MM.1S (cell line): ENCODE measurements around the gene FKBP2.

Experiments
- DNase-seq: peaks from one replicate; pipeline ENCODE4 v3.0.0-alpha.2; 2015
- H2AFZ ChIP-seq: fragments of 300-600 bp; sonication (generic); 2 replicates; pipeline ENCODE4 v1.6.0; 2016; ENCODE audit warnings: antibody characterized with exemption, low read length
- H3F3A ChIP-seq: fragments of 300-600 bp; sonication (generic); 2 replicates; pipeline ENCODE4 v1.6.1; 2016; ENCODE audit warnings: mild to moderate bottlenecking, antibody characterized with exemption, low read length, moderate library complexity, mixed read lengths; ENCODE audit not compliant: insufficient read depth
- H3K27ac ChIP-seq: fragments of 300-600 bp; sonication (generic); 2 replicates; pipeline ENCODE4 v1.5.1; 2016; ENCODE audit warnings: mild to moderate bottlenecking, low read length
- H3K27me3 ChIP-seq: fragments of 300-600 bp; sonication (generic); replicated peaks from 2 replicates; pipeline ENCODE4 v1.6.0; 2016; ENCODE audit warnings: low read length; ENCODE audit not compliant: insufficient read depth
- H3K36me3 ChIP-seq: fragments of 300-600 bp; sonication (generic); replicated peaks from 2 replicates; pipeline ENCODE4 v1.6.1; 2016; ENCODE audit warnings: mild to moderate bottlenecking, low read length, mixed read lengths; ENCODE audit not compliant: insufficient read depth
- H3K4me1 ChIP-seq: fragments of 300-600 bp; sonication (generic); 2 replicates; pipeline ENCODE4 v1.6.1; 2016; ENCODE audit warnings: low read length, mixed read lengths
- H3K4me2 ChIP-seq: fragments of 300-600 bp; sonication (generic); 2 replicates; pipeline ENCODE4 v1.6.0; 2016; ENCODE audit warnings: low read depth, low read length
- H3K4me3 ChIP-seq: fragments of 300-600 bp; sonication (generic); 2 replicates; pipeline ENCODE4 v1.5.1; 2016; ENCODE audit warnings: low read length, mixed read lengths
- H3K79me2 ChIP-seq: fragments of 300-600 bp; sonication (generic); 2 replicates; pipeline ENCODE4 v1.6.1; 2016; ENCODE audit warnings: mixed run types, low read length, mixed read lengths
- H3K9ac ChIP-seq: fragments of 300-600 bp; sonication (generic); 2 replicates; pipeline ENCODE4 v1.6.1; 2016; ENCODE audit warnings: low read length, mixed read lengths
- H3K9me2 ChIP-seq: fragments of 300-600 bp; sonication (generic); replicated peaks from 2 replicates; pipeline ENCODE4 v1.6.1; 2016; ENCODE audit warnings: mild to moderate bottlenecking, low read length, mixed read lengths; ENCODE audit not compliant: insufficient read depth
- H3K9me3 ChIP-seq: fragments of 300-600 bp; sonication (generic); replicated peaks from 2 replicates; pipeline ENCODE4 v1.6.1; 2016; ENCODE audit warnings: mild to moderate bottlenecking, low read length, mixed read lengths; ENCODE audit not compliant: insufficient read depth
- H4K20me1 ChIP-seq: fragments of 300-600 bp; sonication (generic); 2 replicates; pipeline ENCODE4 v1.6.1; 2016; ENCODE audit warnings: mild to moderate bottlenecking, low read length, moderate library complexity, mixed read lengths; ENCODE audit not compliant: insufficient read depth
- EZH2 ChIP-seq: fragments of 300-600 bp; sonication (generic); optimal IDR thresholded peaks from 2 replicates; pipeline ENCODE3; 2017; ENCODE audit warnings: low read depth, mild to moderate bottlenecking, antibody characterized with exemption, low read length, mixed read lengths
- EZH2phosphoT487 ChIP-seq: fragments of 300-600 bp; sonication (generic); IDR thresholded peaks from 2 replicates; pipeline ENCODE4 v1.6.1; 2018; ENCODE audit warnings: antibody characterized with exemption, low read length
- TF ChIP-seq, protein P1 (sequence below): fragments of 300-600 bp; sonication (generic); IDR thresholded peaks from 2 replicates; pipeline ENCODE4 v1.5.1; 2016; ENCODE audit warnings: antibody characterized with exemption, low read length, mixed read lengths

Gene FKBP2

DNA sequence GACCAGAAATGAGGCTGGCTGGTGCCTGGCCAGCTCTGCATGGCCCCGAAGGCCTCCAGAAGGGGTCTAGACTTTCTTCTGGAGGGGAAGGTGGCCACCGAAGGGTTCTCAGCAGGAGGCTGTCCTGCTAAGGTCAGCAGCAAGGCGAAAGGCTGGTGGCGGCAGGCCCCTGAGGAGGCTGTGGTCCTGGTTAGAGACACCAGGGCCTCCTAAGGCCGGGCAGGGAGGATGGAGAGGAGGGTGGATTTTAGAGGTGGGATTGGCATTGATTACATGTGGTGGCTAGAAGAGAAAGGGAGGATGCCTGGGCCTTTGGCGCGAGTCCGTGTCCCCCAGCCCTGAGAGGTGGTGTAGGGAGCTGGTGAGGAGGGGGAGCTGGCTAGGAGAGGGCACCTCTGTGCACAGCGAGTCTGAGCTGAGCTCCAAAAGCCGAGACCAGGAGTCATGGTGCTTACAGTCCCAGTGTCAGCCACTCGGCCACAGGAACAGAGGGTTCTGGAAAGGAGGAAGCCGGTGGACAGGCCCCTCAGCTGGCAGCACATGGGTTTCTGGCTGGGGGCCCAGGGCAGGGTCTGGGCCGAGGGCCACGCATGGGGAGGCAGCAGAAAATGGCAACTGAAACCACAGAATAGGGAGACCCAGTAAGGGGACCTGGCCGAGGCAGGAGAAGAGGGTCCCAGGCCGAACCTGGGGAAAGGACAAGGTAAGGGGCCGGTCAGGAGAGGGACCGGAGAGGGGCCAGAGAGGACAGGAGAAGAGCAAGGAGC lies 31.9 kb upstream of the FKBP2 start:
- no peaks in the 10 kb centered on the region for H3K27me3 ChIP-seq
- TF ChIP-seq, protein P1, sequence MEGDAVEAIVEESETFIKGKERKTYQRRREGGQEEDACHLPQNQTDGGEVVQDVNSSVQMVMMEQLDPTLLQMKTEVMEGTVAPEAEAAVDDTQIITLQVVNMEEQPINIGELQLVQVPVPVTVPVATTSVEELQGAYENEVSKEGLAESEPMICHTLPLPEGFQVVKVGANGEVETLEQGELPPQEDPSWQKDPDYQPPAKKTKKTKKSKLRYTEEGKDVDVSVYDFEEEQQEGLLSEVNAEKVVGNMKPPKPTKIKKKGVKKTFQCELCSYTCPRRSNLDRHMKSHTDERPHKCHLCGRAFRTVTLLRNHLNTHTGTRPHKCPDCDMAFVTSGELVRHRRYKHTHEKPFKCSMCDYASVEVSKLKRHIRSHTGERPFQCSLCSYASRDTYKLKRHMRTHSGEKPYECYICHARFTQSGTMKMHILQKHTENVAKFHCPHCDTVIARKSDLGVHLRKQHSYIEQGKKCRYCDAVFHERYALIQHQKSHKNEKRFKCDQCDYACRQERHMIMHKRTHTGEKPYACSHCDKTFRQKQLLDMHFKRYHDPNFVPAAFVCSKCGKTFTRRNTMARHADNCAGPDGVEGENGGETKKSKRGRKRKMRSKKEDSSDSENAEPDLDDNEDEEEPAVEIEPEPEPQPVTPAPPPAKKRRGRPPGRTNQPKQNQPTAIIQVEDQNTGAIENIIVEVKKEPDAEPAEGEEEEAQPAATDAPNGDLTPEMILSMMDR, result no peak
- TF ChIP-seq EZH2 (no peak), EZH2phosphoT487 (no peak)
- H3K79me2 ChIP-seq, result peaks cover under 1% of the 10 kb centered on the region
- no peak overlapping the region for H2AFZ ChIP-seq
- H3K4me2 ChIP-seq, result no peak overlapping the region
- no peak overlapping the region for H3K4me3 ChIP-seq
- no peak overlapping the region for H3K27ac ChIP-seq
- no peaks in the 10 kb centered on the region; the same call in 1 of the 2 replicates for H3F3A ChIP-seq
- H3K4me1 ChIP-seq, result peaks cover 10% of the 10 kb centered on the region
- no peak overlapping the region for H3K9ac ChIP-seq
- DNase-seq, result no peak
- no peaks in the 10 kb centered on the region for H4K20me1 ChIP-seq
- H3K9me2 ChIP-seq, result no peaks in the 10 kb centered on the region
- no peaks in the 10 kb centered on the region for H3K36me3 ChIP-seq
- H3K9me3 ChIP-seq, result no peaks in the 10 kb centered on the region

DNA sequence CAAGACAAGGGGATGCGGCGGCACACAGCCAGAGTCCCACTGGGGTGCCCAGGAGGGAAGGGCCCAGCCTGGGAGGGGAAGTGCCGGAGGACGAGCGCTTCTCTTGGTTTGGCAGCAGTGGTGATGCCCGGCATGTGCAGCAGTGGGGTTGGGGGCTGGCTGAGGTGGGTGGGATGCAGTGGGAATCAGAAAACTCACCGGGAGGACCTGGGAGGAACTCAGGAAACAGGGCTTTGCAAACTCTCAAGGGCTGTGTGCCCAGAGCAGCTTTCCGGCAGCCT lies 31.4 kb upstream of the FKBP2 start:
- no peaks in the 10 kb centered on the region for H3K36me3 ChIP-seq

DNA sequence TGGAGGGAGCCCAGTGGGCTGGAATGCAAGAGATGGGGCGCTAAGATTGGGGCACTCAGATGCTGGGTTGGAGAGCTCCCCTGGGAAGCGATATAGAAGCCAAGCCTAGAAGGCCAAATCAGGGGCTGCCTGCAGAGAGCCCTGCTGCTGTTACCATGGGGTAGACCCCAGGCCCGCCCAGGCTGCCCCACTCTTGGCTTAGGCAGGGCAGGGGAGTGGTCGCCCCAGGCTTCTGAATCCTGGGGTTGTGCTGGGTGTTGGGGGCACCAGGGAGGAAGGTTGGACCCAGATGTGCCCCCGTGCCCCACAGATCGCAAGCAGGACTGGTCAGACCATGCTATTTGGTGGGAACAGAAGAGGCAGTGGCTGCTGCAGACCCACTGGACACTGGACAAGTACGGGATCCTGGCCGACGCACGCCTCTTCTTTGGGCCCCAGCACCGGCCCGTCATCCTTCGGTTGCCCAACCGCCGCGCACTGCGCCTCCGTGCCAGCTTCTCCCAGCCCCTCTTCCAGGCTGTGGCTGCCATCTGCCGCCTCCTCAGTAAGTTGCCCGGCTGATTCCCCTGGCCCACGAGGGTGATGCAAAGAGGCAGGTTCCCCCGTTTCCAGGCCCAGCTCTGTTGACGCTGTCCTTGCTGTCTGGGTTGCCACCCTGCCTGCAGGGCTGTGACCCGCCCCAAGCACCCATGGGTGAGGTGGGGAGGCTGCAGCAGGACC lies 30.4 kb upstream of the FKBP2 start:
- TF ChIP-seq EZH2phosphoT487, result no peak
- no peak for TF ChIP-seq EZH2
- TF ChIP-seq, protein P1, result no peak
- Histone ChIP-seq H3K27ac (no peak overlapping the region), H3K9ac (no peak overlapping the region), H3F3A (no peaks in the 10 kb centered on the region; the same call in 1 of the 2 replicates), H3K9me2 (no peaks in the 10 kb centered on the region), H3K27me3 (no peaks in the 10 kb centered on the region), H3K36me3 (no peaks in the 10 kb centered on the region), H2AFZ (no peak overlapping the region), H3K4me2 (no peak overlapping the region), H3K79me2 (no peaks in the 10 kb centered on the region; the same call in 1 of the 2 replicates), H3K4me1 (peaks cover 8% of the 10 kb centered on the region), H3K4me3 (no peak overlapping the region), H3K9me3 (no peaks in the 10 kb centered on the region), H4K20me1 (no peaks in the 10 kb centered on the region)
- DNase-seq, result no peak

More for the DNA sequence above, 31.4 kb upstream of the FKBP2 start:
- Histone ChIP-seq H2AFZ (no peak overlapping the region), H3K4me2 (no peak overlapping the region), H3K27me3 (no peaks in the 10 kb centered on the region), H4K20me1 (no peaks in the 10 kb centered on the region), H3K9me3 (no peaks in the 10 kb centered on the region), H3K27ac (no peak overlapping the region), H3K79me2 (no peaks in the 10 kb centered on the region; the same call in 1 of the 2 replicates), H3K9me2 (no peaks in the 10 kb centered on the region), H3K9ac (no peak overlapping the region), H3K4me3 (no peak overlapping the region), H3K4me1 (peaks cover 10% of the 10 kb centered on the region), H3F3A (no peaks in the 10 kb centered on the region; the same call in 1 of the 2 replicates)
- TF ChIP-seq EZH2 (no peak), EZH2phosphoT487 (no peak)
- TF ChIP-seq, protein P1, result no peak
- no peak for DNase-seq
